ENCODE results near the gene CERS5. TPM values are rescaled to one million over a fixed set of nuclear protein-coding genes. Genes with fewer than 3 reads are reported as not detected.

CERS5 gene
- total RNA-seq, 1 experiment from 2014 or later: 28.2 TPM

DNA sequence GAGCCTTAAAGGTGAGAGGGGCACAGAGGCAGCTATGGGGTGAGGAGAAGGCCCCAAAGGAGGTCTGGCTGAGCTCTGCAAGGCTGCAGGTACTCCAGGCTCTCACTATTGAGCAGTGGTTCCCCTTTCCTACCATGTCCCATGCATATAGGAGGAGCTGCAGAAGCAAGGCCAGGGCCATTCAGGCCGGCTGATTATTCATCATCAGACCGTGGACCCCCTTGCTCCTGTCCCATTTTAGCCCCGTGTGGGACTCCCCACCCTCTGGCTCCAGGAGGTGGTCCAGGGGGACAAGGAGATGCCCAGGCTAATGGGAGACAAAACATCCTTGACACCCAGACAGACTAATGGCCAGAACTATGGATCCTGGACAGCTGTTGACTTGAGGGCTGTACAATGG is 60.3 kb downstream of the CERS5 start:
- H3K27me3 Mint-ChIP-seq (ENCODE audit: unreplicated experiment): peaks cover 24% of the 10 kb centered on the region
- no TSS peak for BruUV-seq (replicated peaks)
- intact Hi-C loops (cut with micrococcal nuclease; ENCODE audit: unreplicated experiment): no loop called here
- peaks cover 8% of the 10 kb centered on the region for H3K36me3 Mint-ChIP-seq (ENCODE audit: insufficient read depth, unreplicated experiment)
- TF ChIP-seq, protein P1, sequence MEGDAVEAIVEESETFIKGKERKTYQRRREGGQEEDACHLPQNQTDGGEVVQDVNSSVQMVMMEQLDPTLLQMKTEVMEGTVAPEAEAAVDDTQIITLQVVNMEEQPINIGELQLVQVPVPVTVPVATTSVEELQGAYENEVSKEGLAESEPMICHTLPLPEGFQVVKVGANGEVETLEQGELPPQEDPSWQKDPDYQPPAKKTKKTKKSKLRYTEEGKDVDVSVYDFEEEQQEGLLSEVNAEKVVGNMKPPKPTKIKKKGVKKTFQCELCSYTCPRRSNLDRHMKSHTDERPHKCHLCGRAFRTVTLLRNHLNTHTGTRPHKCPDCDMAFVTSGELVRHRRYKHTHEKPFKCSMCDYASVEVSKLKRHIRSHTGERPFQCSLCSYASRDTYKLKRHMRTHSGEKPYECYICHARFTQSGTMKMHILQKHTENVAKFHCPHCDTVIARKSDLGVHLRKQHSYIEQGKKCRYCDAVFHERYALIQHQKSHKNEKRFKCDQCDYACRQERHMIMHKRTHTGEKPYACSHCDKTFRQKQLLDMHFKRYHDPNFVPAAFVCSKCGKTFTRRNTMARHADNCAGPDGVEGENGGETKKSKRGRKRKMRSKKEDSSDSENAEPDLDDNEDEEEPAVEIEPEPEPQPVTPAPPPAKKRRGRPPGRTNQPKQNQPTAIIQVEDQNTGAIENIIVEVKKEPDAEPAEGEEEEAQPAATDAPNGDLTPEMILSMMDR (IDR thresholded peaks at IDR 0.05; ENCODE audit: unreplicated experiment): no peak
- no peak for DNase-seq
- CTCF ChIA-PET: no interaction called here
- no peaks in the 10 kb centered on the region for H3K9me3 Mint-ChIP-seq (ENCODE audit: low read depth, unreplicated experiment)
- no peak overlapping the region for H3K27ac Mint-ChIP-seq (ENCODE audit: unreplicated experiment)
- H3K4me3 Mint-ChIP-seq (ENCODE audit: low read depth, unreplicated experiment): no peak overlapping the region
- H3K4me1 Mint-ChIP-seq (ENCODE audit: low read depth, unreplicated experiment): peaks cover 22% of the 10 kb centered on the region

DNA sequence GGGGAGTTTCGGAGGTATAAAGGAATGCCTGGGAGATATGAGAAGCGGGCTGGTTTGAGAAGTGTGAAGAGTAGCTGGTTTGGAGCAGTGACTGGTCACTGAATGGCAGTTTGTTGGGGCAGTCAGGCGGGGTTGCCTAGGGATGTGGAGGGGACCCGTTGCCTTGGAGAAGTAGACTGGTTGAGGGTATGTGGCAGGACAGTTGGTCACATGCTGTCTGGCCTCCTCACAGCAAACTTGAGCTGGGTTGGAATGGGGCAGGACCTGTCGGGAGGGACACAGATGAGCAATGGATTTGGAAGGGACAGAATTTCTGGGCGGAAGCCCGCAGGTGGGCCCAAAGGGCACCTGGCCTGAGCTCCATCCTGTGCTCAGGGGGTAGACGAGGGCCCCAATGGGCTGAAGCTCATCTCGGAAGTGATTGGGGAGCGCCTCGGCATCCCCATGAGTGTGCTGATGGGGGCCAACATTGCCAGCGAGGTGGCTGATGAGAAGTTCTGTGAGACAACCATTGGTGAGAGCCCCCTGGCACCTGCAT is 61.2 kb downstream of the CERS5 start:
- DNase-seq: no peak
- intact Hi-C loops (cut with micrococcal nuclease; ENCODE audit: unreplicated experiment): no loop called here
- CTCF ChIA-PET: interaction anchor here (0.6 kb wide), 1 partner anchor 67 kb away, joined by 3 read pairs; no protein-coding TSS in a partner anchor
- TF ChIP-seq, protein P1 (IDR thresholded peaks at IDR 0.05; ENCODE audit: unreplicated experiment): no peak
- no TSS peak for BruUV-seq (replicated peaks)
- H3K4me3 Mint-ChIP-seq (ENCODE audit: low read depth, unreplicated experiment): no peak overlapping the region
- peaks cover 24% of the 10 kb centered on the region for H3K27me3 Mint-ChIP-seq (ENCODE audit: unreplicated experiment)
- no peak overlapping the region for H3K27ac Mint-ChIP-seq (ENCODE audit: unreplicated experiment)
- H3K36me3 Mint-ChIP-seq (ENCODE audit: insufficient read depth, unreplicated experiment): peaks cover 4% of the 10 kb centered on the region
- peaks cover 22% of the 10 kb centered on the region for H3K4me1 Mint-ChIP-seq (ENCODE audit: low read depth, unreplicated experiment)
- H3K9me3 Mint-ChIP-seq (ENCODE audit: low read depth, unreplicated experiment): no peaks in the 10 kb centered on the region

DNA sequence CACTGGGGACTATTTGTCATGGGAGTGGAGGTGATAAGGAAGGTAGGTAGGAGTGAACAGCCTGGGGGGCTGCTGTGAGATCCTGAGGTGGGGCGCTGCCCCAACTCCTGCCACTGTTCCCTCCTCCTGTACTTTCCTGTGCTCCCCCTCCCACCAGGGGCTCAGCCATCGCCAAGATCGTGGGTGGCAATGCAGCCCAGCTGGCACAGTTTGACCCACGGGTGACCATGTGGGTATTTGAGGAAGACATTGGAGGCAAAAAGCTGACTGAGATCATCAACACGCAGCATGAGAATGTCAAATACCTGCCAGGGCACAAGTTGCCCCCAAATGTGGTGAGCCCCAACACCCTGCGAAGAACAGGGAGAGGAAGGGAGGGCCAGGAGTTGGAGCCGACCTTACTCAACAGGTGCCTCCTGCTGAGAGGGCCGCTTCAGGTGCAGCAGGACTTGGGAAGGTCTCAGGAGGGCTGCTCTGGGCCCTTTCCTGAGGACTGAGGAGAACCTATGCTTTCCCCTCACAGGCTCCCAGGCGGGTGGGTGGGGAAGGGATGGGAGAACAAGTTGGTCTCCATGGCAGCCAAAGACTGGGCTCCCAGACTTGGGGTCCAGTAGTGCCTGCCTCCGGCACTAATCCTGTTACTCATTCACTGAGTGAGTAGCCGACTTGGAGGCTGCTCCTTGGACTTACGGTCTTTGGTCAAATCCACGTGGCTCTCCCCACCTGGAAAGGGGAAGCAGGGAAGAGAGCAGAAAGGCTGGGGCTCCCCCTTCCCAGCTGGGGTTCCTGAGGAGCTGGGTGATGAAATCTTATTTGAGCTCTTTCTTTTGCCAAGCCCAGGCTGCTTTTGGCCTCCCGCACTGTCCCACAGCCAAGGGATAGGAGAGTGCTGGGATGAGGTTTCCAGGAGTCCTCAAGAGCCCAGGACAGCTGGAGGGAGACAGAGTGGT is 62.5 kb downstream of the CERS5 start:
- H3K4me3 Mint-ChIP-seq (ENCODE audit: low read depth, unreplicated experiment): no peak overlapping the region
- peaks cover 24% of the 10 kb centered on the region for H3K27me3 Mint-ChIP-seq (ENCODE audit: unreplicated experiment)
- no peak overlapping the region for H3K27ac Mint-ChIP-seq (ENCODE audit: unreplicated experiment)
- DNase-seq: no peak
- intact Hi-C loops (cut with micrococcal nuclease; ENCODE audit: unreplicated experiment): no loop called here
- H3K36me3 Mint-ChIP-seq (ENCODE audit: insufficient read depth, unreplicated experiment): peaks cover 8% of the 10 kb centered on the region
- TF ChIP-seq, protein P1 (IDR thresholded peaks at IDR 0.05; ENCODE audit: unreplicated experiment): no peak
- CTCF ChIA-PET: interaction anchor here (0.6 to 1.6 kb wide), 5 partner anchors 13 to 68 kb away, joined by 3 to 6 read pairs (median 5); partner anchors contain the start of gene SMARCD1
- no peaks in the 10 kb centered on the region for H3K9me3 Mint-ChIP-seq (ENCODE audit: low read depth, unreplicated experiment)
- no TSS peak for BruUV-seq (replicated peaks)
- peaks cover 11% of the 10 kb centered on the region for H3K4me1 Mint-ChIP-seq (ENCODE audit: low read depth, unreplicated experiment)

DNA sequence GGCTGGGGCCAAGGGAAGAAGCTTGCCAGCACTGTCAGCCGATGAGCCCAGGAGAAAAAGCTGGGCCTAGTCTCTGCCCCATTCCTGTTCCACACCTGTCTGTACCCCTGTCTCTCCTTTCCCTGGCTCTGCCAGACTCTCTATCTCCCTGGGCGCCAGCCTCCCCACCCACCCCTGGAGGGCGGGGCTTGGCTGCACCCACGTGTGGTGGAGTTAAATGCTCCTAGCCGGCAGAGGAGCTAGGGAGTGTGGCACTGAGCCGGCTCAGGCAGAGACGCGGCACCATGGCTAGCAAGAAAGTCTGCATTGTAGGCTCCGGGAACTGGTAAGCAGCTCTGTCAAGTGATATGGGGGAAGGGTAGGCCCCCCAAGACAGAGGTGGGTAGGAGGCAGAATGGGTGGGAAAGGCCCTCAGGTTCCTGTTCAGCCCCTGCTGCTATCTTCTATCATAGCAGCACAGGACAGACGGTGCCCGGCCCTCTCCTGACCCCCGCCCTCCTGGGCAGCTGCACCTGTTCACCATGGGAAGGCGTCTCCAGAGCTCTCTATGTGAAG is 63.3 kb downstream of the CERS5 start, which contains the start of gene GPD1:
TSS of gene GPD1 (plus strand) at position 242 of the 555 bp plus-strand sequence. CDS start at position 285, 43 bp downstream.
- Mint-ChIP-seq H3K27me3 (ENCODE audit: unreplicated experiment) (peaks cover 24% of the 10 kb centered on the region), H3K36me3 (ENCODE audit: insufficient read depth, unreplicated experiment) (peaks cover 8% of the 10 kb centered on the region), H3K27ac (ENCODE audit: unreplicated experiment) (no peak within 1 kb of the TSS), H3K4me1 (ENCODE audit: low read depth, unreplicated experiment) (peaks cover 11% of the 10 kb centered on the region), H3K4me3 (ENCODE audit: low read depth, unreplicated experiment) (peak within 1 kb of the TSS; percentile 28), H3K9me3 (ENCODE audit: low read depth, unreplicated experiment) (no peaks in the 10 kb centered on the region)
- CTCF ChIA-PET: interaction anchor here (0.6 to 1.6 kb wide), 4 partner anchors 13 to 69 kb away, joined by 3 to 5 read pairs (median 4); partner anchors contain the start of gene SMARCD1
- peak; percentile 60 for DNase-seq
- TF ChIP-seq, protein P1 (IDR thresholded peaks at IDR 0.05; ENCODE audit: unreplicated experiment): no peak
- BruUV-seq (replicated peaks): no TSS peak
- intact Hi-C loops (cut with micrococcal nuclease; ENCODE audit: unreplicated experiment): no loop called here

All from Calu3 (cell line).